Head of caudate nucleus (tissue), 42 donors: ENCODE data around the gene MARK2.

Experiments
- DNase-seq, 42 donors: peaks; one replicate each; pipeline versions ENCODE4 v3.0.0 to v3.0.0-alpha.2; 2020 to 2021; ENCODE audit warnings: mixed read lengths in 7 of 42
- intact Hi-C: fragments of 100-400 bp; cut with DNase I; formaldehyde crosslinking; loops from one replicate; pipeline ENCODE4 v1.15.0; 2022

MARK2 gene

DNA sequence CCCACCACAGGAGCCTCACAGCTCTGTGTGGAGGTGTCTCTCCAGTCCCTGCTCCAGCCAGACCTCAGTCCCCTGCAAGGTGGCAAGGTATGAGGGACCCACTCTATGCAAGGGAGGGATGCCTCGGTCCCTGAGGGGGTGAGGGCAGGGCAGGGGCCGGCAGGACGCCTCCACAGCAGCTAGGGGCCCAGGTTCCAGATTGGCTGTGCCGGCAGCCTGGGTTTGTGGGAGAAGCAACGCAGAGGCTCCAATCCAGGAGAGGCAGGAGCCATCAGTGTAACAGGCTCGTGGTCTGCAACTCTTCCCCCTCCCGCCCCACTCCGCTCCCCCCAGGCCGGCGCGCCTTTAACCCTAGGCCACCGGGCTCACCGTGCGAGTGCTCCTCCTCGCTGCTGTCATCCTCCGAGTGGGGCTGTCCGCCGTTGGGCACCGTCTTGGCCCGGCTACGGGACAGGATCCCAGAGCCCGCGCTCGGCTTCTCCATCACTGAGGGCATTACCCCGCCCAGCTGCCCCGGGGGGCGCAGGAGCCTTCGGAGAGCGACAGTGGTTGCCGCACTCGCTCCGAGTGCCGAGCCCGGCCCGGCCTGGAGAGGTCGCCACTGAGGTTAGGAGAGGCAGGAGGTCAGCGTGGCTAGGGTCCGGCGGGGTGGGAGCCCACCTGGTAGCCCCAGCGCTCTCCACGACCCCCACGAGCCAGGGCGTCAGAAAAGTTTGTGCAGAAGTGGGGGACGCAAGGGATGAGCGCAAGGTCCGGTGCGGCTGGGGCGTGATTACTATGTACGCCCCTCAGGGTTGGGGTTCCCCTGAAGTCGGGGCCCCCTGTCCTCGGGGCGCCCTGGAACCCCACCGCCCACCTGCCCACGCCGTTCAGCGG lies 77.3 kb downstream of the MARK2 start:
- DNase-seq: peak in 36 of 42 donors; percentile 44 to 84 (median 70)
- intact Hi-C loops: loop anchor here (2.0 kb wide), 1 partner anchor 29 kb away; no protein-coding TSS in a partner anchor

DNA sequence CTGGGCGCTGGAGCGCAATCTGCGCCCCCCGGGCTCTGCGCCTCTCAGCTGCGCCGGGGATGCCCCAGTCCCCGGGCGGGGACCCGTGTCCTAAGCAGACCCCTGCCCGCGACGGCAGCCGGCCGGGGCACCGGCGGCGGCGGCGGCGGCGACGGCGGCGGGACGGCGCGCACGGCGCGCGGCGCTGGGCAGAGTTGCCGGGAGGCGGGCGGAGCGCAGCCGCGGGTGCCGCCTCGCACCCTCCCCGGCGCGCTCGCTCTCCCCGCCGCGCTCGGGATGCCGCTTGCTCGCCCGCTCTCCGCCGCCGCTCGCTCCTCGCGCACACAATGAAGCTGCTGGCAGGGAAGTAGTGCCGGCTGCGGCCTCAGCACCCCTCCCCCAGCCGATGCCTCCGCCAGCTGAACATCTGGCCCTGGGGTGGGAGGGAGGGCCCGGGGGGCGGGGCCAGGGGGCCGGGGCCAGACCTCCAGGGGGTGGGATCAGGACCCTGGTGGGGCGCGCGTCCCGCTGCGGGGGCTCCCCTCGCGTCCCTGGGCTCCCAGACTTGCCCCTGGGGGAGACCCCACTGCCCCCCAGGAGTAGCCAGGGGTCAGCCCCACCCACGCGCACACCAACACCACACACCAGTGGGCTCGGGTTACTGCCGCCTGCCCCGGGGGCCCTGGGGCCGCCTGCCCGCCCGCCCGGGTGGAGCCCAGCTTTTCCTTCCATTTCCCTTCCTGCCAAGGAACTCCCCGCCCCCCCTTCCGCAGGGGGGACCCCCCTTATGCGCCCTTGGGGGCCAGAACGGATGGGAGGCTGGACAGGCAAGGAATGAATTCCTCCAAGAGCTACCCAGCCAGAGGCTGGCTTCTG lies 78.2 kb downstream of the MARK2 start, which contains the start of gene RCOR2:
RCOR2 (minus strand) TSS at position 328 of the 855 bp plus-strand sequence. CDS start 708 bp downstream, outside the sequence.
- DNase-seq: peak; percentile 75 to 96 (median 91)
- intact Hi-C loops: loop anchor here (2.0 kb wide), 1 partner anchor 28 kb away; no protein-coding TSS in a partner anchor

DNA sequence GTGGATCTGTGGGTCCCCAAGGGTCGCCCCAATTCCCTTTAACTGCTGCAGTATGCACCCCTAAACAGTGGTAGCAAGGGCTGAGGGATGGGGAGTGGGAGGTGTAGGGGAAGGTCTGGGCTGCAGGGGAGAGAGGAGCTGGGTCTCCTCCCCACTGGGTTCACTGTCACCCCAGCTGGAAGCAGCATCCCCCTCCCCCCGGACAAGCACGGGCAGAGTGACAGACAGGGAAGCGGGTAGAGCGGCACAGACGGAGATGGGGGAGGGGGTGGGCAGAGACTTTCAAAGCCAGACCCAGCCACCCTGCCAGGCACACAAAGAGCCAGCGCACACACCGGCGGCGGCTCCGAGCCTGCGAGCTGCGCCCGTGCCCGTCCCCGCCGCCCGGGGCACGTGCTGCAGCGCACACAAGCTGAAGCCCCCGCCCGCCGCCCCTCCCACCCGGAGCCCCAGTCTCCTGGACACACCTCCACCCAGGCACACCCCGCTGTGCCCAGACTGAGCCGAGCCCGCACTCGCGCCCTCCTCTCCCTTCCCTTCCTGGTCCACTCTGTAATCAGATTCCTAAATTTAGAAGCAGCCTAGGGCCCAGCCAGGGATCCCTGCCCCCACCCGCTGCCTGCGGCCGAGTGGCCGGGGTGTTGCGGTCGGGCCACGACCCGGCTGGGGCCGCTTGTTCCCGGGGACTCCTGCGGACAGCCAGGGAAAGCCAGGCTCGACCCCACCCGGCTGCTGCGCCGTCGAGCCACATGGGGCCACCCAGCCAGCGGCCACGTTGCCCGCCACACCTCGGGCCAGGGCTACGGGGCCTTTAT lies 79.0 kb downstream of the MARK2 start:
- DNase-seq: peak; percentile 59 to 92 (median 78)
- intact Hi-C loops: loop anchor here (2.0 kb wide), 1 partner anchor 27 kb away; no protein-coding TSS in a partner anchor

DNA sequence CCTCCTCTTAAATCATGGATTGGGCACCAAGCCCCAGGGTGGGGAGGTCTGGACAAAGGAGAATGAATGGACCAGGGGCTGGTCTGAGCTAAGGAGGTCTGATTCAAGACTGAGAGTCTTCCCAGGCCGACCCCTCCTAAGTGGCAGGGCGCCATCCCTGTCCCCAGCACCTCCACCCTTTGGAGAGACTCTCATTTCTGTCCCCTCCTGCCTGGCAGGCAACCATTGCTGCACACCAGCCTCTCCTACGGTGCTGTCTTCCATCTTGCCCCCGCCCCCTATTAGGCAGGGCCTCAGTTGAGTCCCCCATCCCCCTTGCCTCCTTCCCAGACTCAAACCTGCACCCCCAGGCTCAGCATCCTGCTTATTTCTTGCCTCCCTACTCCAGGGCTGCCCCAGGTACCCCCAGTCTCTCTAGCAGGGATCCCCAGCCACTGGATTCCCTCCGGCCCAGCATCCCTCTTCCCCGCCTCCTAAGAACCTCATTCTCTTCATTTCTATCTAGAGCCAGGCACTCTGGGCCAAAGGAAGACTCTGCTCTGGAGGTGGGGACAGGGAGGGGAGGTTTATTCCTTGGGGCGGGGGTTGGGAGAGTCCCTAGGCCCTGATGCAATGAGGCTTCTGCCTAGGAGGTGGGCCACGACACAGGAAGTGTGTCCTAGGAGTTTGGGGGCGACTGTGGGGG lies 79.7 kb downstream of the MARK2 start:
- intact Hi-C loops: no loop called here
- peak in 4 of 42 donors; percentile 31 to 56 (median 39) for DNase-seq

DNA sequence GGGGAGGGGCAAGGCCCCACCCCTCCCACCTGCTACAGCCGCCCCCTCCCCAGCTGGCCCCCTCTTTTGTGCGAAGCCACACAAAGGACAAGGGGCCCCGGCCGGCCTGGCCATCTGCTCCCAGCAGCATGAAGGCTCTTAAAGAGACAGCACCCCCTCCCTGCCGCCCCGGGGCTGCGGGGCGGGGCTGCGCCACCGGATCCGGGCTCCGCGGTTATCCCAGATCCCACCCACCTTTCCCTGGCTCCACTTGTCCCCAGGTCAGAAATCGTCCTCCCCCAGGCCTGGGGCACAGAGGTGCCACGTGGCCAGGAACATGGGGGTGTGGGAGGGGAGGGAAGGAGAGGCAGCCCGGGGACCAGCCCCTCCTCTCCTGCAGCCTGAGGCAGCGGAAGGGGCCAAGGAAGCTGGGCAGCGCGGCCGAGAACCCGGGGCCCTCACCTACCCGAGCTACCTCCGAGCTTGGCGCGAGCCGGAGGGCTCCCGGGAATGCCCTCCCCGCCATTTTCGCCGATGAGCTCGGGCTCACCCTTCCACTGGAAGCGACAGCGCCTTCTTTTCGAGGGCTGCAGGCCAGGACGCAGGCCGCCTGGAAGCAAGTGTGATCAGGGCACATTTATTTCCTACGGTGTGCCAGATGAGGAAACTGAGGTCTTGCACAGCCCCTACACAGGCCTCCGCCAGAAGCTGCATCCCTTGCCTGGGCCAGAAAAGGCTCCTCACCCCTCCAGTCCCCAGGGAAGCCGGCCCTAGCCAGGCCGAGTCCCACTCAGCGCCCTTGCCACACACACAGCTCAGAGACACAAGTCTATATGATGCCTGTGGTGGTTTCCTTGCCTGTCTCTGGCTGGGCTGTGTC lies 80.6 kb downstream of the MARK2 start:
- peak in 39 of 42 donors; percentile 50 to 84 (median 66) for DNase-seq
- intact Hi-C loops: no loop called here

DNA sequence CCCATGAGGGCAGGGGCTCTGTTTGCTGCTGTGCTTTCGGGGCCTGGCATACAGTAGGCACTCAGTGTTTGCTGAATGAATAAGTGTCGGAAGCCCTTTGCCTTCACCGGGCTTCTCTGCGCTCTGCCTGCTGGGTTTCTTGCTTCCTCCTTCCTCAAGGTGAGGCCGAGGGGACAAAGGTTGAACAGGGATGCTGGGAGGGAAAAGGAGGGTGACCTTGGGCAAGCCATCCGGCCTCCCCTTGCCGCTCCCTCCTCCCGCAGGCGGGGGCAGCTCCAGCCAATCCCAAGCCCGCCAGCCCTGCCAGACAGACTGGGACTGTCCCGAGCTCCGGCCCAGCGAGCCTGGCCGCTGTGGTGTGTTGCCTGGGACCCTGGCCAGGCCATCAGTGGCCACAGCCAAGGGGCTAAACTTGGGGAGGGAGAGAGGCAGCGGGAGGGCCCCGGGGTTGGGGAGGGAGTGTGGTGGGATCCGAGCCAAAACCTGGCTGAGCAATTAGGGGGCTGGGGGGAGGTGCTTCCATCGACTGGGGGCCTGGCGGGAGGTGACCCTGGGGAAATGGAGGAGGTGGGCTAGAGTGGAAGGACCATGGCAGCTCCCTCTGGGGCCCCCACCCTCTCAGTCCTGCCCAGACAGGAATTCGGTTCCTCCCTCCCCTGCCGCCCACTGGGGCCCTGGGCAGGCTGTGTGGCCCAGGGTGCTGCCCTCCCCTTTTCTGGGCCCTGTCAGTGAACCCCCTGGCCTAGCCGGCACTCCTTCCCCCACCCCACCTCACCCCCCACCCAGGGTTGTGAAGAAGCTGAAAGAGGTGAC lies 81.4 kb downstream of the MARK2 start:
- intact Hi-C loops: no loop called here
- peak; percentile 68 to 92 (median 83) for DNase-seq

DNA sequence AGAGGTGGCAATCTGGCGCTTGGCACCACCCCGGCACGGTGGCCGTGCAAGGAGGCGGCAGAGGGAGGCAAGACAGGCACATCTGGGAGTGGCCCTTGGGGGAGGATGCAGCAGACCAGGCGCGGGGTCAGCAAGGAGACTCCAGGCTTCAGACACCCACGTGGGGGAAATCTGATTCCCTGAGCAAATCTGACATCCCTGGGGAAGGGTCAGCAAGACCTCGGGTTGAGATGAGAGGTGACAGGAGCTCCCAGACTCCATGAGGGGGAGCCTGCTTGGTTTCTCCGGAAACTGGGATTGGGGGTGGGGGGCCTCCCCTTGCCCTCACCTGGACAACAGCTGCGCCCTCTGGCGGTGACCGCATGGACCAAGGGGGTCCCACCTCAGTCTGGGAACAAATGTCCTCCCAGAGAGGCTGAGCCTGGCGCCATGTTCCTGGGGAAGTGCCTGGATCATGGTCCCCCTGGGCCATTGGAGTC lies 82.1 kb downstream of the MARK2 start:
- intact Hi-C loops: no loop called here
- peak in 3 of 42 donors; percentile 17 to 69 (median 50) for DNase-seq

DNA sequence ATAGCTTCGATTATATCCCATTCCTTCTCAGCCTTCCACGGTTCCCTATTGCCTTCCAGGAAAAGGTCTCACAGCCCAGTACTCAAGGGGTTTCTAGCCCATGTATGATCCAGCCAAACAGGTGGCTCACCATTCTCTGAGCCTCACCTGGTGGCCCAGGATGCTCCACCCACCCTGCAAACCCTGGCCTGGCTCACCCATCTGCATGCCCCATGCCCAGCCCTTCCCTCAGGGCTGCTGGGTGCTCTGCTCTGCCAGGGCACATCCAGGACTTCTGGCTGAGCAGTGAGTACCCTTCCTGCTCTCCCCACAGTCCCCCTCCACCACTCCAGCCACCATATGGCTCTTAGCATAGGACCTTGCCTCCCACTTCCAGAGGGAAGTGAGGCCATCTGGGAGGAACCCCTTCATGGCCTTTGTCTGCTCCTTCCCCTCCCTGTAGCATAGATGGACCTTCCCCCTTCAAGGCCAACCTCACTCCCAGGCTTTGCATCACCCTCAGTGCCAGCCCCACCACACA lies 83.8 kb downstream of the MARK2 start:
- no peak for DNase-seq
- intact Hi-C loops: no loop called here

DNA sequence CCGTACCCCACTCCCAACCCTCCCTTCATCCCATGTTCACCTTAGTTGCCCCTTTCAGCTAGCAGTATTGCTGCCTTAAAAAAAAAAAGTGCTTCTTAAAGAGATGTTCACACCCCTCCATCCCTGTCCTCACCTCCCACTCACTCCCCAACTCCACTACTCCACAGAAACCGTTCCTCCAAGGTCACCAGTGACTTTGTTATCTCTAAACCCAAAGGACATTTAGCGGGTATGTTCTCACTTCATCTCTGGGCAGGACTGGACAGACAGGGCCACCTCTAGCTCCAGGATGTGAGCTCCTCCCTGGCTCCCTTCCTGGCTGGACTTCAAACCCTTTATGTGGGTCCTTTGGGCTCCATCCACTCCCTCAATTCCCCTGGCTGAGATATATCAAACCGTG lies 84.4 kb downstream of the MARK2 start:
- intact Hi-C loops: no loop called here
- DNase-seq: no peak

DNA sequence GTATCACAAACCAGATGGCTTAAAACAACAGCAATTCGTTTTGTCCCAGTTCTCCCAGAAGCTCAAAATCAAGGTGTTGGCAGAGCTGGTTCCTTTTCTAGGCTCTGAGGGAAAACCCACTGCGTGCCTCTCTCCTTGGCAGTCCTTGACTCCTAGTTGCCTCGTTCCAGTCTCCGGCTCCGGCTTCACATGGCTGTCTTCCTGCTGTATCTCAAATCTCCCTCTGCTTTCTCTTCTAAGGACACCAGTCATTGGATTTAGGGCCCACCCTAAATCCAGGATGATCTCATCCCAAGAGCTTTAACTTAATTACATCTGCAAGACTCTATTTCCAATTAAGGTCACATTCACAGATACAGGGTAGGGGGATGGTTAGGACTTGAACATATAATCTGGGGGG lies 90.7 kb downstream of the MARK2 start:
- intact Hi-C loops: no loop called here
- no peak for DNase-seq

DNA sequence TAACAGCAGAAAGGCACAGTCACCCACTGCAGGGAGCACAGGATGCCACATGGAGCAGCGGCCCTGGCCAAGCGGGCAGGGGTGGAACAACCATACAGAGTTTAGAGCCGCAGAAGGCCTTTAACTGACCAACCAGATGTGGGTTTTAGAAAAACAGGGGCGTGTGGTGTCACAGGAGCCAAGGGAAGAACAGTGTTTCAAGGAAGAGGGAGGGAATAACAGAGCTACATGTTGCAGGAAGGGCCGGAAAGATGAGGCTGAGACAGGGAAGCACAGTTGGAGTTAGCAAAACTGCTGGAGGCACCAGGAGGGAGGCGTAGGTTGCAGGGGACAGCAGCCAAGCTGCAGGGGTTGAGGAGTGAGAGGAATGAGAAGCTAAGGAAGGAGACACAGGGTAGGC lies 92.1 kb downstream of the MARK2 start:
- no peak for DNase-seq
- intact Hi-C loops: no loop called here

DNA sequence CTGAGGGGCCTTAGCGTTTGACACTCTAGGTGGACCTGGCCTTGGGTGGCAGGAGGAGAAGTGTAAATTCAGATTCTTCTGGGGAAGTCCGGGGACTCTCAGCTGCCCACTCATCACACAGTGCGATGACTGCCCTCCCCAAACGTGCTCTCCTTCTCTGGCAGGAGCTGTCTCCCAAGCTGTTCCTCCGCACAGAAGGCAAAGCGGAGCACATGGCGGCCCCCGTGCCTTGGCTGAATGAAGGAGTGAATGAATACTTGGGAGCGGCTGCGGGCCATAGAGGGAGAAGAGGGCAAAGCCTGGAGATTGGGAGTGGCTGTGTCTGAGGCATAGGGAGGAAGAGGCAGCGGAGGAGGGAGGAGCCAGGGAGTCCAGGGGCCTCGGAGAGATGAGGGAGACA lies 93.0 kb downstream of the MARK2 start:
- no peak for DNase-seq
- intact Hi-C loops: no loop called here

DNA sequence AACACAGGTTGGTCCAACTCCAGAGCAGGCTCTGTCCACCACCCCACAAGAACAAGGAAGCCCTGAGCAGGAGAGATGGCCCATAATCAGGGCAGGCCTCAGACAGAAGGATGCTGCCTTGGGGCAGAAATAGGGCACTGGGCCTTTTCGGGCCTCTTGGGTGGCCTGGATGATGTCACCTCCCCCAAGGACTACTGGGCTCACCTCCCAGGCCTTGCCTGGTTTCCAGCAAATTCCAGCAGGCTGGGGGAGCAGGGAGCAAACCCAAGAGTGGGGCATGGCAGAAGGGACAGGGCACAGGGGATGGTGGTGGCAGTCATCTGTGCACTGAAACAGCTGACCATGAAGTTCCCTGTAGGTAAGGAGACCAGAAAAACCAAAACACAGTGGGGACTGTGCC lies 94.5 kb downstream of the MARK2 start:
- peak in 6 of 42 donors; percentile 20 to 61 (median 38) for DNase-seq
- intact Hi-C loops: no loop called here

DNA sequence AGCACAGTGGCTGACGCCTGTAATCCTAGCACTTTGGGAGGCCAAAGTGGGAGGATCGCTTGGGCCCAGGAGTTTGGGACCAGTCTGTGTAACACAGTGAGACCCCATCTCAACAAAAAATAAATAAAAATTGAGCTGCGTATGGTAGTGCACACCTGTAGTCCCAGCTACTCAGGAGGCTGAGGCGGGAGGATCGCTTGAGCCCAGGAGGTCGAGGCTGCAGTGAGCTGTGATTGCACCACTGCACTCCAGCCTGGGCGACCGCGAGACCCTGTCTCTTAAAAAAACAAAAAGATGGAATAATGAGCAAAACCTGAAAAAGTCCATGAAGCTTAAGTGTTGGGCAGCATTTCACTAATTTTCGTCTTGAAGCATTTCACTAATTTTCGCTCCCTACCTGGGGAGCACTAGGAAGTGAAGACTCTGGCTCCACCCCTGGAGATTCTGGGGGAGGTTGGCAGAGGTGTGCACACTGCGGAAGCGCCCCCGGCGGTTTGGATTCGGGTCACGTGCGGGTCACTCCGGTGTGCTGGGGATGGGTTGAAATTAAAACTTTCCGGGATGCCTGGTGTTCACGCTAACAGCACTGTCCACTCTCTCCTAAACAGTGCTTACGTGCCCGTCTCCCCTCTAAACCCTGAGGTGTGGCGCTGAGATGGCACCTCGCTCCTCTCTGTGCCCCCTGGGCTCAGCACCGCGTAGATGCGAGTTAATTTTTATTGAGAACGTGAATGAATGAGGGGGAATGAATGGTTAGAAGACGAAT lies 99.0 kb downstream of the MARK2 start:
- DNase-seq: peak in 5 of 42 donors; percentile 16 to 45 (median 21)
- intact Hi-C loops: loop anchor here (2.0 kb wide), 1 partner anchor 99 kb away; the partner anchor contains the start of gene MARK2
